ENCODE results near the gene RTN4RL2.

RTN4RL2 gene

GRCh38 chr11:57424137-57424791 is 36.1 kb upstream of the RTN4RL2 start:
- Histone ChIP-seq H3K36me3 (ENCODE audit: control insufficient read depth, insufficient read depth, low read length) (0 out of 2 replicates have a peak, but pooled peaks cover 3% of the 10 kb centered on the region), H3K27me3 (ENCODE audit: control insufficient read depth, insufficient read depth, low read length) (no peaks in the 10 kb centered on the region), H3K4me1 (ENCODE audit: control insufficient read depth, insufficient read depth, low read length) (peaks cover 3% of the 10 kb centered on the region; the same call in 1 of the 2 replicates), H3K27ac (ENCODE audit: low read length) (no peak overlapping the region), H3K4me3 (ENCODE audit: low read length) (no peak overlapping the region), H3K9me3 (ENCODE audit: control insufficient read depth, insufficient read depth, low read length) (no peaks in the 10 kb centered on the region)
- DNase-seq (ENCODE audit: low read depth, low spot score), result no peak
- no CpG with 5 or more reads among the region's 9 CpGs for WGBS (ENCODE audit: insufficient coverage, insufficient read length)

- Histone ChIP-seq H3K27me3 (ENCODE audit: control insufficient read depth, insufficient read depth, low read length) (no peaks in the 10 kb centered on the region), H3K4me1 (ENCODE audit: control insufficient read depth, insufficient read depth, low read length) (peaks cover 3% of the 10 kb centered on the region; the same call in 1 of the 2 replicates), H3K36me3 (ENCODE audit: control insufficient read depth, insufficient read depth, low read length) (0 out of 2 replicates have a peak, but pooled peaks cover 3% of the 10 kb centered on the region), H3K4me3 (ENCODE audit: low read length) (no peak overlapping the region), H3K27ac (ENCODE audit: low read length) (no peak overlapping the region), H3K9me3 (ENCODE audit: control insufficient read depth, insufficient read depth, low read length) (no peaks in the 10 kb centered on the region)
- DNase-seq (ENCODE audit: low read depth, low spot score), result no peak
- WGBS (ENCODE audit: insufficient coverage, insufficient read length), result no CpG with 5 or more reads among the region's 15 CpGs
Measured at GRCh38 chr11:57424792-57425564, 35.4 kb upstream of the RTN4RL2 start.

- no peak overlapping the region for H3K27ac ChIP-seq (ENCODE audit: low read length)
Measured at GRCh38 chr11:57425565-57426438, 34.5 kb upstream of the RTN4RL2 start.

DNA sequence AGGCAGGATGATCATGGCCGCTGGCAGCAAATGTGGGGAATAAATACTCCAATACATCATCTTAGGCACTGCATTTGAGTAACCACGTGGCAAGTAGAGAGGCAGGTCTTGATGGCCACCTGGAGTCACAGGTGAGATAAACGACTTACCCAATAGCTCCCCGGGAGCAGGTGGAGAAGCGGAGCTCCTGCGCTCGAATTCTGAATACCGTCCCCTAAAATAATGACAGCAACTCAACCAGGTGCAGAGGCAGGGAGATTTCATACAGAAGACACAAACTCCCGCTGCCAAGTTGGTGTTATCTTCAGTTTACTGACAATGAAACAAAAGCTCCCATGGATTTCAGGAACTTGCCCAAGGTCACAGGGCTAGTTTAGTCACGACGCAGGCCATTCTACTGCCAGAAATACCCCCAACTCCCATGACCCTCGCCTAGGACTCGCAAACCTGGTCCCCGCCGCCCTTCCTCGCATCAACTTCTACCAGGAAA is 33.8 kb upstream of the RTN4RL2 start:
- no peaks in the 10 kb centered on the region for H3K9me3 ChIP-seq (ENCODE audit: control insufficient read depth, insufficient read depth, low read length)
- peak overlapping the region; percentile 37; the same call in 1 of the 2 replicates for H3K4me3 ChIP-seq (ENCODE audit: low read length)
- WGBS (ENCODE audit: insufficient coverage, insufficient read length), result no CpG with 5 or more reads among the region's 16 CpGs
- no peaks in the 10 kb centered on the region for H3K27me3 ChIP-seq (ENCODE audit: control insufficient read depth, insufficient read depth, low read length)
- no peak overlapping the region for H3K27ac ChIP-seq (ENCODE audit: low read length)
- no peak for DNase-seq (ENCODE audit: low read depth, low spot score)
- 0 out of 2 replicates have a peak, but pooled peaks cover 3% of the 10 kb centered on the region for H3K36me3 ChIP-seq (ENCODE audit: control insufficient read depth, insufficient read depth, low read length)
- peaks cover 3% of the 10 kb centered on the region; the same call in 1 of the 2 replicates for H3K4me1 ChIP-seq (ENCODE audit: control insufficient read depth, insufficient read depth, low read length)

More at GRCh38 chr11:57425565-57426438, 34.5 kb upstream of the RTN4RL2 start:
- H3K36me3 ChIP-seq (ENCODE audit: control insufficient read depth, insufficient read depth, low read length), result 0 out of 2 replicates have a peak, but pooled peaks cover 3% of the 10 kb centered on the region
- no peaks in the 10 kb centered on the region for H3K27me3 ChIP-seq (ENCODE audit: control insufficient read depth, insufficient read depth, low read length)
- WGBS (ENCODE audit: insufficient coverage, insufficient read length), result no CpG with 5 or more reads among the region's 15 CpGs
- no peaks in the 10 kb centered on the region for H3K9me3 ChIP-seq (ENCODE audit: control insufficient read depth, insufficient read depth, low read length)
- DNase-seq (ENCODE audit: low read depth, low spot score), result no peak
- no peak overlapping the region for H3K4me3 ChIP-seq (ENCODE audit: low read length)
- peaks cover 3% of the 10 kb centered on the region; the same call in 1 of the 2 replicates for H3K4me1 ChIP-seq (ENCODE audit: control insufficient read depth, insufficient read depth, low read length)

GRCh38 chr11:57426929-57427726 is 33.2 kb upstream of the RTN4RL2 start, which contains the start of gene SLC43A3:
Gene SLC43A3, minus strand, starts transcription at chr11:57427121. Its CDS starts 949 bp downstream, at chr11:57426172.
- no peaks in the 10 kb centered on the region for H3K9me3 ChIP-seq (ENCODE audit: control insufficient read depth, insufficient read depth, low read length)
- H3K27ac ChIP-seq (ENCODE audit: low read length), result no peak within 1 kb of the TSS
- no peak for DNase-seq (ENCODE audit: low read depth, low spot score)
- 0 out of 2 replicates have a peak, but pooled peaks cover 3% of the 10 kb centered on the region for H3K36me3 ChIP-seq (ENCODE audit: control insufficient read depth, insufficient read depth, low read length)
- peak within 1 kb of the TSS; percentile 37; the same call in 1 of the 2 replicates for H3K4me3 ChIP-seq (ENCODE audit: low read length)
- no peaks in the 10 kb centered on the region for H3K27me3 ChIP-seq (ENCODE audit: control insufficient read depth, insufficient read depth, low read length)
- no CpG with 5 or more reads among the region's 39 CpGs for WGBS (ENCODE audit: insufficient coverage, insufficient read length)
- H3K4me1 ChIP-seq (ENCODE audit: control insufficient read depth, insufficient read depth, low read length), result peaks cover 3% of the 10 kb centered on the region; the same call in 1 of the 2 replicates

DNA sequence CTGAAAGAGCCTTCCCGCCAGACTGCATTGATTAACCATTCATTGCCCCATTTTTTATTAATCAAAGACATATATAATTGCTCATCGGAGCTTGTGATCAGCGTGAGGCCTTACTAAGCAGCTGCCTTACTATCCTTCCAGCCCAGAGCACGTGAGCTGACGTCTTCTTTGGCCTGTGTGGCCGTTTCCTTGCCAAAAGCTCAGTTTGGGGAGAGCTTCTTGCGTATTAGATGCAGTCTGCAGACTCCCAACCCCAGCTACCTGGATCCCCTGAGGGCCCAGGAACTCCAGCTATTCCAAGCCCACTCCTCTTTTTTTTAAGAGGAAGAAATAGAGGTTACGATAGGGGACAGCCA is 32.6 kb upstream of the RTN4RL2 start:
- Histone ChIP-seq H3K4me1 (ENCODE audit: control insufficient read depth, insufficient read depth, low read length) (peaks cover 3% of the 10 kb centered on the region; the same call in 1 of the 2 replicates), H3K27ac (ENCODE audit: low read length) (no peak overlapping the region), H3K9me3 (ENCODE audit: control insufficient read depth, insufficient read depth, low read length) (no peaks in the 10 kb centered on the region), H3K36me3 (ENCODE audit: control insufficient read depth, insufficient read depth, low read length) (0 out of 2 replicates have a peak, but pooled peaks cover 3% of the 10 kb centered on the region), H3K4me3 (ENCODE audit: low read length) (no peak overlapping the region), H3K27me3 (ENCODE audit: control insufficient read depth, insufficient read depth, low read length) (no peaks in the 10 kb centered on the region)
- DNase-seq (ENCODE audit: low read depth, low spot score), result no peak
- no CpG with 5 or more reads among the region's 8 CpGs for WGBS (ENCODE audit: insufficient coverage, insufficient read length)

- WGBS (ENCODE audit: insufficient coverage, insufficient read length), result no CpG with 5 or more reads among the region's 5 CpGs
- H3K4me3 ChIP-seq (ENCODE audit: low read length), result no peak overlapping the region
- H3K36me3 ChIP-seq (ENCODE audit: control insufficient read depth, insufficient read depth, low read length), result 0 out of 2 replicates have a peak, but pooled peaks cover 3% of the 10 kb centered on the region
- no peaks in the 10 kb centered on the region for H3K9me3 ChIP-seq (ENCODE audit: control insufficient read depth, insufficient read depth, low read length)
- H3K4me1 ChIP-seq (ENCODE audit: control insufficient read depth, insufficient read depth, low read length), result peaks cover 3% of the 10 kb centered on the region; the same call in 1 of the 2 replicates
- DNase-seq (ENCODE audit: low read depth, low spot score), result no peak
- no peaks in the 10 kb centered on the region for H3K27me3 ChIP-seq (ENCODE audit: control insufficient read depth, insufficient read depth, low read length)
- H3K27ac ChIP-seq (ENCODE audit: low read length), result no peak overlapping the region
Measured at GRCh38 chr11:57428643-57429042, 31.7 kb upstream of the RTN4RL2 start.

DNA sequence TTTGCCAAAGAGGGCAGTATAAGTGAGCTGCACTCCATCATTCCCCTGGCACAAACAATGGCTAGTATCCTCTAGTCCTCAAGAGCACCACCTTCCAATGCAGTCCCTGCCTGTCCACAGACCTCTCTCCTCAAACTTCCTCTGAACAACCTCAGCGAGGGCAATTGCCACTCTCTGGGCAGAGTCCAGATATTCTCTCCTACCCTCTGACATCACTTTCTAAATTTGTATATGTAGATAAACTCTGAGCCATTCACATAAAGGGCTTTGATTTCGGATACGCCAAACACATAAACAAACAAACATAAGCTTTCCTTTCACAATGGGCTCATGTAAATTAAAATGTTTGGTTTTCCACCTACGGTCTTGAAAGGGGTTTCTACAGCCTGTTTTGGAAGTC is 30.4 kb upstream of the RTN4RL2 start:
- Histone ChIP-seq H3K4me3 (ENCODE audit: low read length) (no peak overlapping the region), H3K9me3 (ENCODE audit: control insufficient read depth, insufficient read depth, low read length) (no peaks in the 10 kb centered on the region), H3K36me3 (ENCODE audit: control insufficient read depth, insufficient read depth, low read length) (no peaks in the 10 kb centered on the region), H3K27ac (ENCODE audit: low read length) (no peak overlapping the region), H3K4me1 (ENCODE audit: control insufficient read depth, insufficient read depth, low read length) (peaks cover 3% of the 10 kb centered on the region; the same call in 1 of the 2 replicates), H3K27me3 (ENCODE audit: control insufficient read depth, insufficient read depth, low read length) (no peaks in the 10 kb centered on the region)
- WGBS (ENCODE audit: insufficient coverage, insufficient read length), result no CpG with 5 or more reads among the region's 4 CpGs
- DNase-seq (ENCODE audit: low read depth, low spot score), result no peak

DNA sequence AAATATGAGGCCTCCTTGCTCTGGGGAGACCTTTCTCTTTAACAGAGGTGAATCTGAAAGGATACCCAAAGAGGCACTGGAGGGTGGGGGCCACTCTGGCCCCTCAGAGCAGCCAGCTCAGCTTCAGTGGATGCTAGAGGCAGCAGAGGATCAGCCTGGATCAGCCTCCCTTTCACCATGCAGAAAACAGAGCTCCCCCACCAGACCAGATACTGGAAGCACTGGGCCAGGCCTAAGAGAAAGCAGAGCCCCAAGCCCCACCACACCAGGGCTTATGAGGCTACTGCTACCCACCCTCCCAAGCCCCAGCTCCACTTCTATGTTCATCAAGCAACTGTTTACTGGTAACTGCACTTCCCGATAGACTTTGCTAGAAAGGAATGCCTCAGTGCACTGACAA is 29.4 kb upstream of the RTN4RL2 start:
- Histone ChIP-seq H3K27me3 (ENCODE audit: control insufficient read depth, insufficient read depth, low read length) (no peaks in the 10 kb centered on the region), H3K4me1 (ENCODE audit: control insufficient read depth, insufficient read depth, low read length) (peaks cover 3% of the 10 kb centered on the region; the same call in 1 of the 2 replicates), H3K36me3 (ENCODE audit: control insufficient read depth, insufficient read depth, low read length) (no peaks in the 10 kb centered on the region), H3K9me3 (ENCODE audit: control insufficient read depth, insufficient read depth, low read length) (no peaks in the 10 kb centered on the region), H3K27ac (ENCODE audit: low read length) (no peak overlapping the region), H3K4me3 (ENCODE audit: low read length) (no peak overlapping the region)
- no peak for DNase-seq (ENCODE audit: low read depth, low spot score)
- no CpG with 5 or more reads among the region's 1 CpG for WGBS (ENCODE audit: insufficient coverage, insufficient read length)
